Adrenal gland (tissue), 12 donors: ENCODE data around the gene ATP5PF. TPM values are rescaled to one million over a fixed set of nuclear protein-coding genes. Genes with fewer than 3 reads are reported as not detected.
"Not testable (repeated sequence)": the region's sequence is repeated elsewhere in the genome, so short reads cannot be mapped to it uniquely, and the experiment has no call there.

ENCODE experiments used
- DNase-seq, 7 donors: peaks; one replicate each; pipeline ENCODE4 v3.0.0-alpha.2; 2019 to 2020
- H3K27ac ChIP-seq, 5 donors: fragments of 200-600 bp; sonication (generic) in 4 of 5; 1 replicate in 3 of 5; 2 replicates in 2 of 5; pipeline versions ENCODE4 v1.5.1 to v1.8.0; 2016 to 2020; ENCODE audit warnings: mild to moderate bottlenecking in 1 of 5
- H3K27me3 ChIP-seq: fragments of 200-600 bp; 2 replicates; pipeline ENCODE4 v1.8.0; 2021
- H3K36me3 ChIP-seq, 2 donors: fragments of 200-600 bp; replicated peaks in 1 of 2; 1 replicate in 1 of 2; 2 replicates in 1 of 2; pipeline versions ENCODE4 v1.5.1 to v1.8.0; 2018 to 2022
- H3K4me1 ChIP-seq, 2 donors: fragments of 200-600 bp; replicated peaks in 1 of 2; 1 replicate in 1 of 2; 2 replicates in 1 of 2; pipeline versions ENCODE4 v1.5.1 to v1.8.0; 2018 to 2021
- H3K4me3 ChIP-seq, 4 donors: fragments of 200-600 bp; sonication (generic) in 3 of 4; one replicate each; pipeline ENCODE4 v1.5.1; 2016 to 2018
- H3K9me3 ChIP-seq, 3 donors: fragments of 200-600 bp; sonication (generic) in 1 of 3; replicated peaks in 1 of 3; 1 replicate in 2 of 3; 2 replicates in 1 of 3; pipeline versions ENCODE4 v1.5.1 to v1.8.0; 2016 to 2021
- CTCF ChIP-seq, 6 experiments: fragments of 450-650 bp in 4 of 6; fragments of 200-600 bp in 2 of 6; sonication (generic) in 1 of 6; IDR thresholded peaks; 1 replicate in 5 of 6; 2 replicates in 1 of 6; pipeline versions ENCODE4 v1.5.1 to v1.8.0; 2016 to 2021; ENCODE audit warnings: antibody characterized with exemption in 6 of 6, mild to moderate bottlenecking in 2 of 6, moderate library complexity in 1 of 6
- POLR2A ChIP-seq, 2 donors: fragments of 450-650 bp; IDR thresholded peaks; one replicate each; pipeline ENCODE4 v1.6.1; 2017; ENCODE audit warnings: antibody characterized with exemption in 2 of 2, mild to moderate bottlenecking in 2 of 2, moderate library complexity in 1 of 2
- WGBS, 4 donors: extraction: QIAGEN DNeasy Blood & Tissue Kit in 2 of 4; methylation state at CpG; one replicate each; pipeline versions ENCODE4 v1.1.5 to v1.1.7; 2013 to 2017; 5-methylcytosine and 5-hydroxymethylcytosine counted together
- intact Hi-C, 2 donors: fragments of 100-400 bp; cut with DNase I; formaldehyde crosslinking; loops; one replicate each; pipeline versions ENCODE4 v1.14.1 to v1.15.0; 2022 to 2023
- polyA plus RNA-seq, 3 donors: library from polyadenylated mRNA; stranded (reverse); fragments of 200-250 nt in 2 of 3; fragments of 350-450 nt in 1 of 3; fragmentation: Illumina TruSeq in 1 of 3; extraction: RNeasy Lipid Tissue Mini Kit (QIAGEN cat#74804) in 1 of 3; gene quantifications; one replicate each; pipeline ENCODE4 v1.2.3, GENCODE V29; 2013 to 2014
- total RNA-seq, 9 donors: library from RNA; depleted of rRNA in 4 of 9; stranded (reverse); fragments of >200 nt in 4 of 9; fragments of 120-200 nt in 1 of 9; fragmentation: NEBNext Ultra II Directional in 1 of 9; extraction: Animal tissue kit (Norgen Biotek cat#: 25700) in 1 of 9; gene quantifications; one replicate each; pipeline versions ENCODE4 v1.1.0 to v1.2.4, GENCODE V29; 2013 to 2023
- donor health status: healthy with polysubstance abuse.
- donor health status: Bipolar disorder and iron deficiency.
- donor health status: DM: yes; HTN: yes; CAD: no.
- donor health status: DM: no; HTN: no; CAD: no.
- donor health status: DM: no; HTN: no; CAD: no.
- donor health status: DM: yes; HTN: yes; CAD: no.

Gene ATP5PF
- total and polyA plus RNA-seq, 12 donors: 88.5 to 552 (median 193) TPM

GRCh38 chr21:25700741-25701140, 34.0 kb downstream of the ATP5PF start:
- 87 to 95% (median 93%) methylated on average over 1 of the region's 1 CpG for WGBS, 4 donors
- H3K27me3 ChIP-seq: no peaks in the 10 kb centered on the region
- peaks cover 0 to 4% of the 10 kb centered on the region in 2 donors for H3K36me3 ChIP-seq
- H3K9me3 ChIP-seq: no peaks in the 10 kb centered on the region
- intact Hi-C loops: no loop called here
- TF ChIP-seq POLR2A (IDR thresholded peaks at IDR 0.05) (no peak), CTCF (IDR thresholded peaks at IDR 0.05) (no peak)
- peak overlapping the region in 1 of 5 donors; percentile 15 for H3K27ac ChIP-seq
- no peak overlapping the region for H3K4me3 ChIP-seq
- peaks cover 7 to 8% of the 10 kb centered on the region in 2 donors for H3K4me1 ChIP-seq
- DNase-seq: peak in 1 of 7 donors; percentile 13

- H3K27ac ChIP-seq, H3K27me3 ChIP-seq, intact Hi-C loops, H3K4me3 ChIP-seq, DNase-seq, H3K4me1 ChIP-seq, H3K36me3 ChIP-seq, H3K9me3 ChIP-seq: not testable (repeated sequence)
- WGBS, 4 donors: 92 to 97% (median 94%) methylated on average over 6 to 35 of the region's 36 CpGs
Measured at GRCh38 chr21:25695461-25695860, 39.2 kb downstream of the ATP5PF start.

GRCh38 chr21:25691976-25692375, 42.7 kb downstream of the ATP5PF start:
- intact Hi-C loops: no loop called here

GRCh38 chr21:25689226-25689625, 45.5 kb downstream of the ATP5PF start:
- no peak for DNase-seq
- H3K4me1 ChIP-seq: peaks cover 0 to 5% of the 10 kb centered on the region in 2 donors
- no peaks in the 10 kb centered on the region for H3K36me3 ChIP-seq
- H3K9me3 ChIP-seq: peaks cover 0 to 5% (median 0%) of the 10 kb centered on the region in 3 donors
- TF ChIP-seq CTCF (IDR thresholded peaks at IDR 0.05) (no peak), POLR2A (IDR thresholded peaks at IDR 0.05) (no peak)
- intact Hi-C loops: no loop called here
- WGBS, 4 donors: 71 to 87% (median 82%) methylated on average over 1 of the region's 1 CpG
- no peaks in the 10 kb centered on the region for H3K27me3 ChIP-seq
- H3K27ac ChIP-seq: no peak overlapping the region
- no peak overlapping the region for H3K4me3 ChIP-seq

More at GRCh38 chr21:25691976-25692375, 42.7 kb downstream of the ATP5PF start:
- DNase-seq: no peak
- Histone ChIP-seq H3K27ac (no peak overlapping the region), H3K27me3 (no peaks in the 10 kb centered on the region), H3K36me3 (no peaks in the 10 kb centered on the region), H3K9me3 (peaks cover 0 to 3% (median 0%) of the 10 kb centered on the region in 3 donors), H3K4me1 (no peaks in the 10 kb centered on the region), H3K4me3 (no peak overlapping the region)
- TF ChIP-seq POLR2A (IDR thresholded peaks at IDR 0.05) (no peak), CTCF (IDR thresholded peaks at IDR 0.05) (no peak)
- WGBS, 4 donors: 79 to 90% (median 87%) methylated on average over 3 of the region's 3 CpGs
